HCT116 (cell line): ENCODE results near the gene FBXO24. TPM values are rescaled to one million over a fixed set of nuclear protein-coding genes. Genes with fewer than 3 reads are reported as not detected.

ENCODE experiments used
- ATAC-seq: fragments of 200-7000 bp; cut with Tn5 transposase; 2 replicates; pipeline ENCODE4 v1.9.1; 2020; ENCODE audit warnings: mild to moderate bottlenecking, moderate library complexity
- BruUV-seq: library from RNA; stranded (reverse); fragments of 400-500 nt; replicated peaks from 2 replicates; lab custom pipeline; 2021; lab: Mats Ljungman, UMichigan
- CTCF ChIA-PET: fragments of 300-600 bp; sonication (Branson Sonifier 250); formaldehyde crosslinking; loops from one replicate; lab custom pipeline; 2021; ENCODE audit warnings: antibody characterized with exemption; lab: Charles Lee
- POLR2A ChIA-PET: fragments of 300-600, 350-600 bp; sonication (Branson Sonifier 250); formaldehyde crosslinking; loops from one replicate; lab custom pipeline; 2021; ENCODE audit warnings: antibody characterized with exemption; lab: Charles Lee
- RAD21 ChIA-PET, 2 experiments: fragments of 300-600 bp; sonication (Branson Sonifier 250); formaldehyde crosslinking; loops; one replicate each; lab custom pipeline; 2023; ENCODE audit warnings: low total read pairs in 2 of 2; ENCODE audit not compliant: uncharacterized antibody in 2 of 2, unreplicated experiment in 2 of 2, low non-redundant PET in 1 of 2; lab: Charles Lee
- DNase-seq: peaks from one replicate; pipeline ENCODE4 v3.0.0-alpha.2; 2010; ENCODE audit warnings: low read depth, low spot score
- H2AFZ ChIP-seq: fragments of 200-600 bp; shearing (Covaris generic), sonication (generic); 2 replicates; pipeline ENCODE4 v1.6.1; 2017; ENCODE audit warnings: low read depth, mixed run types, mixed read lengths, antibody characterized with exemption, low read length; ENCODE audit not compliant: poor library complexity, severe bottlenecking
- H3K27ac ChIP-seq: 2 replicates; pipeline ENCODE4 v1.5.1; 2012; ENCODE audit warnings: low read depth, low read length
- H3K27me3 ChIP-seq: fragments of 200-600 bp; sonication (generic); 2 replicates; pipeline ENCODE4 v1.6.1; 2016; ENCODE audit warnings: mixed run types, low read length, mixed read lengths; ENCODE audit not compliant: insufficient read depth
- H3K36me3 ChIP-seq, 2 experiments: fragments of 200-500 bp in 1 of 2; fragments of 200-600 bp in 1 of 2; sonication (Bioruptor generic) in 1 of 2; sonication (generic) in 1 of 2; 2 replicates each; pipeline versions ENCODE4 v1.5.1 to v1.6.1; 2014 to 2016; ENCODE audit warnings: low read length in 2 of 2, inconsistent platforms in 1 of 2, mixed read lengths in 1 of 2, mixed run types in 1 of 2; ENCODE audit not compliant: insufficient read depth in 2 of 2, control insufficient read depth in 1 of 2
- H3K4me1 ChIP-seq, 2 experiments: fragments of 200-600 bp in 1 of 2; sonication (generic) in 1 of 2; 2 replicates each; pipeline versions ENCODE4 v1.5.1 to v1.6.1; 2012 to 2017; ENCODE audit warnings: low read length in 2 of 2, inconsistent platforms in 1 of 2, mild to moderate bottlenecking in 1 of 2, mixed read lengths in 1 of 2, mixed run types in 1 of 2, moderate library complexity in 1 of 2; ENCODE audit not compliant: insufficient read depth in 2 of 2, control insufficient read depth in 1 of 2
- H3K4me2 ChIP-seq: fragments of 200-600 bp; sonication (generic); 2 replicates; pipeline ENCODE4 v1.6.1; 2017; ENCODE audit warnings: mixed run types, low read length, mixed read lengths
- H3K4me3 ChIP-seq, 2 experiments: fragments of 200-600 bp in 1 of 2; sonication (generic) in 1 of 2; replicated peaks in 1 of 2; 2 replicates each; pipeline ENCODE4 v1.5.1; 2011 to 2016; ENCODE audit warnings: low read length in 2 of 2, control low read depth in 1 of 2, low read depth in 1 of 2, mild to moderate bottlenecking in 1 of 2, mixed read lengths in 1 of 2, mixed run types in 1 of 2
- H3K79me2 ChIP-seq: fragments of 200-600 bp; sonication (generic); 2 replicates; pipeline ENCODE4 v1.6.1; 2017; ENCODE audit warnings: mild to moderate bottlenecking, mixed run types, low read length, moderate library complexity, mixed read lengths; ENCODE audit not compliant: insufficient read depth
- H3K9ac ChIP-seq: fragments of 200-600 bp; sonication (generic); 2 replicates; pipeline ENCODE4 v1.6.1; 2016; ENCODE audit warnings: low read length, mixed read lengths
- H3K9me2 ChIP-seq: fragments of 200-600 bp; sonication (generic), shearing (Covaris generic); 2 replicates; pipeline ENCODE4 v1.6.1; 2017; ENCODE audit warnings: mixed run types, mild to moderate bottlenecking, moderate library complexity; ENCODE audit not compliant: insufficient read depth
- H3K9me3 ChIP-seq, 2 experiments: fragments of 200-500 bp in 1 of 2; fragments of 200-600 bp in 1 of 2; sonication (Bioruptor generic) in 1 of 2; sonication (generic) in 1 of 2; 2 replicates each; pipeline ENCODE4 v1.6.1; 2014 to 2017; ENCODE audit warnings: low read length in 2 of 2, mixed read lengths in 2 of 2, inconsistent platforms in 1 of 2, low read depth in 1 of 2, mild to moderate bottlenecking in 1 of 2, mixed run types in 1 of 2, moderate library complexity in 1 of 2; ENCODE audit not compliant: control insufficient read depth in 1 of 2, insufficient read depth in 1 of 2
- H4K20me1 ChIP-seq: fragments of 200-600 bp; sonication (generic), shearing (Covaris generic); 2 replicates; pipeline ENCODE4 v1.6.1; 2017; ENCODE audit warnings: mixed run types, mild to moderate bottlenecking, moderate library complexity; ENCODE audit not compliant: insufficient read depth
- CBX3 ChIP-seq: IDR thresholded peaks from 2 replicates; pipeline ENCODE4 v1.6.1; 2012; ENCODE audit warnings: low read depth
- CTCF ChIP-seq, 3 experiments: fragments of 200-600 bp in 1 of 3; sonication (generic) in 1 of 3; IDR thresholded peaks in 2 of 3; conservative IDR thresholded peaks in 1 of 3; 2 replicates each; pipeline ENCODE4 v1.5.1; 2012 to 2017; ENCODE audit warnings: low read depth in 2 of 3, low read length in 2 of 3, antibody characterized with exemption in 1 of 3, borderline replicate concordance in 1 of 3, control low read depth in 1 of 3, mild to moderate bottlenecking in 1 of 3, mixed read lengths in 1 of 3, mixed run types in 1 of 3, moderate library complexity in 1 of 3; ENCODE audit not compliant: insufficient read depth in 1 of 3
- EZH2phosphoT487 ChIP-seq: fragments of 200-600 bp; IDR thresholded peaks from 2 replicates; pipeline ENCODE4 v1.6.1; 2018; ENCODE audit warnings: antibody characterized with exemption, borderline replicate concordance
- FOSL1 ChIP-seq: IDR thresholded peaks from 2 replicates; pipeline ENCODE4 v1.6.1; 2012; ENCODE audit warnings: low read depth
- SIN3A ChIP-seq: IDR thresholded peaks from 2 replicates; pipeline ENCODE4 v1.6.1; 2012; ENCODE audit warnings: low read depth
- SP1 ChIP-seq: IDR thresholded peaks from 2 replicates; pipeline ENCODE4 v1.6.1; 2012; ENCODE audit warnings: low read depth
- TCF7L2 ChIP-seq: IDR thresholded peaks from 2 replicates; pipeline ENCODE4 v1.7.0; 2011; ENCODE audit warnings: borderline replicate concordance, inconsistent platforms; ENCODE audit not compliant: insufficient read depth, insufficient read length; ENCODE audit errors: extremely low read depth
- intact Hi-C: fragments of 100-400 bp; cut with micrococcal nuclease; formaldehyde crosslinking; loops from 2 replicates; pipeline ENCODE4 v1.10.0; 2022
- total RNA-seq: library from RNA; stranded (reverse); gene quantifications from one replicate; pipeline ENCODE4 v1.2.1, GENCODE V29; 2021; ENCODE audit not compliant: unreplicated experiment

Gene FBXO24
- total RNA-seq, 1 experiment from 2014 or later: 2.1 TPM

GRCh38 chr7:100599911-100600729 is 14.0 kb downstream of the FBXO24 start:
- ChIA-PET POLR2A (no interaction called here), CTCF (no interaction called here)

More at GRCh38 chr7:100599911-100600729, 14.0 kb downstream of the FBXO24 start:
- Histone ChIP-seq H3K4me2 (no peak overlapping the region), H3K27me3 (no peaks in the 10 kb centered on the region), H4K20me1 (no peaks in the 10 kb centered on the region), H3K9me3 (no peaks in the 10 kb centered on the region), H3K9ac (no peak overlapping the region), H2AFZ (no peak overlapping the region), H3K4me1 (peaks cover 0 to 37% of the 10 kb centered on the region in 2 experiments; a peak in 3 of 4 replicates), H3K4me3 (no peak overlapping the region), H3K79me2 (no peaks in the 10 kb centered on the region), H3K27ac (no peak overlapping the region), H3K36me3 (no peaks in the 10 kb centered on the region), H3K9me2 (no peaks in the 10 kb centered on the region)
- no TSS peak for BruUV-seq
- DNase-seq (no peak), ATAC-seq (no peak)
- intact Hi-C loops: no loop called here
- TF ChIP-seq CTCF (IDR thresholded peaks at IDR 0.05 in 2 of 3, conservative IDR thresholded peaks at IDR 0.05 in 1 of 3; ENCODE audit: borderline replicate concordance in 1 of 3, insufficient read depth in 1 of 3, low read depth in 2 of 3, low read length in 2 of 3) (0 out of 6 replicates have a peak, but pooled peaks of 2 of the 3 experiments have one; percentile 9 to 10), CBX3 (no peak), SIN3A (no peak), EZH2phosphoT487 (no peak), FOSL1 (no peak), TCF7L2 (no peak), SP1 (no peak)
- RAD21 ChIA-PET: no interaction called here
